Activated naive CD8-positive, alpha-beta T cell (primary cell): Measurements from ENCODE around the gene MTA2.
A peak's percentile ranks its signal among the peaks of the same experiment; 100 is the strongest.
"Not testable (repeated sequence)": the region's sequence is repeated elsewhere in the genome, so short reads cannot be mapped to it uniquely, and the experiment has no call there.

Experiments
- H3K27ac Mint-ChIP-seq: one replicate; pipeline ENCODE4 v1.8.0; 2021; ENCODE audit warnings: mixed read lengths
- H3K27me3 Mint-ChIP-seq: one replicate; pipeline ENCODE4 v1.8.0; 2021; ENCODE audit warnings: mixed read lengths
- H3K36me3 Mint-ChIP-seq: one replicate; pipeline ENCODE4 v1.8.0; 2021; ENCODE audit warnings: mixed read lengths
- H3K4me1 Mint-ChIP-seq: one replicate; pipeline ENCODE4 v1.8.0; 2021; ENCODE audit warnings: low read depth, mixed read lengths
- H3K4me3 Mint-ChIP-seq: one replicate; pipeline ENCODE4 v1.8.0; 2021; ENCODE audit warnings: mild to moderate bottlenecking, mixed read lengths
- H3K9me3 Mint-ChIP-seq: one replicate; pipeline ENCODE4 v1.8.0; 2021; ENCODE audit warnings: low read depth, mixed read lengths

Gene MTA2

GRCh38 chr11:62572431-62572830 lies 29.2 kb downstream of the MTA2 start:
- H3K9me3 Mint-ChIP-seq = no peaks in the 10 kb centered on the region
- H3K4me3 Mint-ChIP-seq = peak overlapping the region; percentile 99
- H3K27me3 Mint-ChIP-seq = no peaks in the 10 kb centered on the region
- H3K27ac Mint-ChIP-seq = peak overlapping the region; percentile 98
- H3K36me3 Mint-ChIP-seq = peaks cover 17% of the 10 kb centered on the region
- peaks cover 51% of the 10 kb centered on the region for H3K4me1 Mint-ChIP-seq

DNA sequence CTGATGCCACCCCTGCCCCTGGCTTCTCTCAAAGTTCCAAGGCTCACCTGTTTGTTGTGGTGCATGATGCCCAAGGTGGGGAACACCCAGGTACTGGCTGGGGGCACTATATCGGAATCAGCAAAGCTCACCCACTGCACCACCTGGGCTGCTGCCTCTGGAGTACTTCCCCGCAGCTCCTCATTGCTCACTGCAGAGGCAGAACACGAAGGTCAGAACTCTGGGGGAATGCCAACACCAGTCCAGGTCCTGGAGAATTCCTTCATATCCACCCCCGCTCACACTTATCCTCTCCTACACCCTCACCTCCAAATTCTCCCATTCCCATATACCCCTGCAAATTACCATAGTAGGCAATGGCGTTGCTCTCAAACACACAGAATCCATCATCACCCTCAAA lies 30.2 kb downstream of the MTA2 start:
- not testable (repeated sequence) for H3K27me3 Mint-ChIP-seq, H3K9me3 Mint-ChIP-seq
- Mint-ChIP-seq H3K4me1 (peaks cover 58% of the 10 kb centered on the region), H3K4me3 (peak overlapping the region; percentile 99), H3K36me3 (peaks cover 17% of the 10 kb centered on the region), H3K27ac (peak overlapping the region; percentile 98)

DNA sequence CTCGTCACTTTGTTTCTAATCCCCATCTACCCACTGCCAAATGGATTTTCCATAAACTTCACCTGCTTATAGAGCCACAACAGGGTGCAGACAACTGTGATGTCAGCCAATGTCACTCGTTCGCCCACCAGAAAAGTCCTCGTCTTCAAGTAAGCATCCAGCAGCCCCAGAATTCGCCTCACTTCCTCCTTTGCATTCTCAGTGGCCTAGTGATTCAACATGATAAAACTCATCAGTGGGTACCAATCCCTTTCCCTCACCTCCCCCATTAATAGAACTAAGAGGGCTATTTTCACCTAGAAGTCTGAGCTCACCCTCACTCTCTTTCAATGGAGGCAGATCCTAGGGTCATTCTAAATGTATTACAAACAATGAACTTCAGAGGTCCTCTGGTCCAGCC lies 30.8 kb downstream of the MTA2 start:
- peaks cover 17% of the 10 kb centered on the region for H3K36me3 Mint-ChIP-seq
- not testable (repeated sequence) for H3K9me3 Mint-ChIP-seq, H3K27me3 Mint-ChIP-seq
- H3K27ac Mint-ChIP-seq = peak overlapping the region; percentile 98
- H3K4me1 Mint-ChIP-seq = peaks cover 62% of the 10 kb centered on the region
- H3K4me3 Mint-ChIP-seq = peak overlapping the region; percentile 99

- Mint-ChIP-seq H3K4me3 (peak overlapping the region; percentile 99), H3K4me1 (peaks cover 54% of the 10 kb centered on the region), H3K36me3 (peaks cover 17% of the 10 kb centered on the region), H3K9me3 (no peaks in the 10 kb centered on the region), H3K27me3 (no peaks in the 10 kb centered on the region), H3K27ac (peak overlapping the region; percentile 46)
Measured at GRCh38 chr11:62569611-62570010, 32.1 kb downstream of the MTA2 start.

DNA sequence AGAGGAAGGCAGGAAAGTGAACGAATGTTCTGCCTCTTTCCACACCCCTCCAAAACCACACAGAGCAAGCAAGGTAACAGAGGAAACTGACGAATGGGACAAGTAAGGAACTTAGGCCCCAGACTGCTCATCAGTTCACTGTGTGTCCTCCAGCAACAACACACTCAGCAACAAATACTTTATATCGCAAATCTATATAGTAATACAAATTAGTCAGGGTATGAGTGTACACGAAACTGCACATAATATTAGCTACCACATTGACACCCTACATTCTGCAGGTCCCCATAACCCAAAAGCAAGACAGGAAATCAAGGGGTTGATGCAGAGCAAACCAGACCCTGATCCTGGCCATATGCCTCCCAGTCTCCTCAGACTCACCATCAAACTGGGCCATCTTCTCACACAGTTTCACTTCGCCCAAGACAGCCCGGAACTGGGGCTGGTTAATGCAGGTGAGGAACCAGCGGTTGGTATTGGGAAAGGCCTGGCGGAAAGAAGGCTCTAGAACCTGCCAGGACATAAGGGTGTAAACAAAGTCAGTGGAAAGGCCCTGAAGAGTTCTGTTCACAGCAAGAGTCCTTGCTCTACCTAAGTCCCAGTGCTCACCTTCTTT lies 34.5 kb downstream of the MTA2 start:
- Mint-ChIP-seq H3K27me3 (no peaks in the 10 kb centered on the region), H3K4me3 (peak overlapping the region; percentile 27), H3K4me1 (peaks cover 44% of the 10 kb centered on the region), H3K27ac (peak overlapping the region; percentile 72), H3K9me3 (no peaks in the 10 kb centered on the region), H3K36me3 (peaks cover 11% of the 10 kb centered on the region)

- Mint-ChIP-seq H3K4me1 (peaks cover 39% of the 10 kb centered on the region), H3K27ac (peak overlapping the region; percentile 70), H3K36me3 (peaks cover 5% of the 10 kb centered on the region), H3K4me3 (peak overlapping the region; percentile 41), H3K9me3 (no peaks in the 10 kb centered on the region), H3K27me3 (no peaks in the 10 kb centered on the region)
Measured at GRCh38 chr11:62566247-62566646, 35.4 kb downstream of the MTA2 start.

GRCh38 chr11:62565100-62565802 lies 36.4 kb downstream of the MTA2 start:
- Mint-ChIP-seq H3K36me3 (no peaks in the 10 kb centered on the region), H3K4me1 (peaks cover 41% of the 10 kb centered on the region), H3K27me3 (no peaks in the 10 kb centered on the region)

DNA sequence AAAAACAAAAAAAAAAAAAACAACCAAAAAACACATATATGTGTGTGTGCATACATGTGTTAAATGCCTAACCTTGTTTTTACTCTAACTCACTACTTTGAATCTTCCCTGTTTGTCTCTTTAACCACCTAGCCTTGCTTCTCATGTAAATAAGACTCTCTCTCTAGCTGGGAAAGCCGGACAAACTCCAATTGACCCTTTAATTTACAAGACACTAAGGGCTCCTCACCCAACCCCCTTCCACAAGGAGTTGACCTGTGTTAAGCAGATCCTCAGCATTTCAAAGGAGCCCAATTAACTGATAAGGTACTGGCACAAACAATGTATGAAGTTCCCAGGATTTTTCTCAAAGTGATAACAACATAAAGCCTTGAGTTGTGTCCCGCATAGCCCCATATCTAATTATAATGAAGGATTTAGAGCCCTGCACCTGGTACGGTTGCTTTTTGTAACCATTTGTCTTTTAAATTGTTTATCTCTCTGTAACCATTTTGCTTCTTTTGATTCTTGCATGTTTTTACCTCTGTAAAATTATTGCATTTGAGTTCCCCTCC lies 39.9 kb downstream of the MTA2 start:
- not testable (repeated sequence) for H3K4me3 Mint-ChIP-seq, H3K36me3 Mint-ChIP-seq, H3K27me3 Mint-ChIP-seq, H3K9me3 Mint-ChIP-seq
- Mint-ChIP-seq H3K27ac (peak overlapping the region; percentile 16), H3K4me1 (peaks cover 54% of the 10 kb centered on the region)

More at GRCh38 chr11:62565100-62565802, 36.4 kb downstream of the MTA2 start:
- Mint-ChIP-seq H3K27ac (peak overlapping the region; percentile 8), H3K4me3 (no peak overlapping the region), H3K9me3 (no peaks in the 10 kb centered on the region)

DNA sequence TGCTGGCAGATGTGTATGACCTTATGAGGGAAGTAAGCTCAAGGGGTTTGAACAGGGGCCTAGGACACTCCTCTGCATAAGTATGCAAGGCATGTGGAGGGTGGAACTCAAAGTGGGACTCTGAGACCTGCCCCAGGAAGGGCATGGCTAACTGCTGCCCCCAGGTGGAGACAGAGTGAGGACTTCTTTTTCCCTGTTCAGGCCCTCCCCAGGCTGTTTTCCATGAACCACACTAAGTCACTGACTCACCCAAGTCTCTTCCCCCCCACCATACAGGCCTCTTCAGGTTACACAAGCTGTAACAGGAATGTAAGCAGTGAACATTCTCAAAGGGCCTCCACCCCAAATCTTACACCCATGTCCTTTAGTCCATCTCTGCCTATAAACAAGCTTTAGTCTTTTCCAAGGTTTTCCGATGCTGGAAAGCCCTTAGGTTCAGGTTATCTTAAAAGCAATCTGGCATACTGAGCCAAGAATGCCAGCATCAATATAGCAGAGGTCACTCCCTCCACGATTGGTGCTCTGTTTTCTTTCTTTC lies 41.0 kb downstream of the MTA2 start:
- Mint-ChIP-seq H3K4me1 (peaks cover 62% of the 10 kb centered on the region), H3K4me3 (peak overlapping the region; percentile 30), H3K27ac (peak overlapping the region; percentile 68), H3K9me3 (no peaks in the 10 kb centered on the region), H3K27me3 (no peaks in the 10 kb centered on the region), H3K36me3 (peaks cover 3% of the 10 kb centered on the region)

- not testable (repeated sequence) for H3K9me3 Mint-ChIP-seq, H3K36me3 Mint-ChIP-seq
- H3K4me3 Mint-ChIP-seq = peak overlapping the region; percentile 9
Measured at GRCh38 chr11:62559626-62560025, 42.0 kb downstream of the MTA2 start.

DNA sequence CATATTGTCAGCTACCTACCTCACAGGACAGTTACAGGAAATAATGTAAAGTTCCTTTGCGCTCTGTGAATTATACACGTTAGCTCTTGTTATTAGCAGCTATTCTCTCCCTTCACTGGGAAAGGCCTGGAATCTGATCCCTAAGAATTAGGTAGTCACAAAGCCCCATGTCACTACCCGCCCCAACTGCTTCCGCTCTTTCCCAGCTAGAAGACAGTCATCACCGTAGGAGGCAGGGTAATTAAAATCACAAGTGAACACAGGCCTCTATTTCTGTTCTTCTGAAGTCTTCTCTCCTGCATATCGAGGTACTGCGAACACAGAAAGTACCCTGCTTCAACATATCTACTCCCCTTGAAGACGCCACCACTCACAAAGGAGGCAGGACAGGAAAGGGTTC lies 42.5 kb downstream of the MTA2 start:
- peaks cover 3% of the 10 kb centered on the region for H3K36me3 Mint-ChIP-seq
- H3K27me3 Mint-ChIP-seq = no peaks in the 10 kb centered on the region

More at GRCh38 chr11:62559626-62560025, 42.0 kb downstream of the MTA2 start:
- H3K4me1 Mint-ChIP-seq = peaks cover 70% of the 10 kb centered on the region
- not testable (repeated sequence) for H3K27me3 Mint-ChIP-seq, H3K27ac Mint-ChIP-seq

DNA sequence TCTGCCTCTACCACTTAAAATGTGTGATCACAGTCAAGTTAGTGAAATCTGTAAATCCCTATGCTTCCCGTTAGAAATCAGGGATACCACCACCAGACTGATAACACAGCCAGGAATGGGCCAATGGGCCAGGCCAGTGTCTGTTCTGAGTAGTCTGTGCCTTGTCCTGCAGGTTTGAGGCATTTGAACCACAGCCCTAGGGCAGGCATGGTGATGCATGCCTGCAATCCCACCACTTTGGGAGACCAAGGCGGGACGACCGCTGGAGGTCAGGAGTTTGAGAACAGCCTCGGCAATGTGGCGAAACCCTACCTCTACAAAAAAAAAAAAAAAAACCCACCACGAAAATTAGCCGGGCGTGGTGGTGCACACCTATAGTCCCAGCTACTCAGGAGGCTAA lies 43.0 kb downstream of the MTA2 start:
- Mint-ChIP-seq H3K9me3 (no peaks in the 10 kb centered on the region), H3K27ac (no peak overlapping the region), H3K27me3 (no peaks in the 10 kb centered on the region), H3K4me1 (peaks cover 77% of the 10 kb centered on the region), H3K4me3 (no peak overlapping the region), H3K36me3 (peaks cover 3% of the 10 kb centered on the region)

More for the DNA sequence above, 42.5 kb downstream of the MTA2 start:
- H3K4me3 Mint-ChIP-seq = peak overlapping the region; percentile 20
- H3K9me3 Mint-ChIP-seq = no peaks in the 10 kb centered on the region
- peaks cover 74% of the 10 kb centered on the region for H3K4me1 Mint-ChIP-seq
- peak overlapping the region; percentile 66 for H3K27ac Mint-ChIP-seq

GRCh38 chr11:62556875-62557631 lies 44.6 kb downstream of the MTA2 start:
- H3K4me1 Mint-ChIP-seq = peaks cover 88% of the 10 kb centered on the region
- H3K9me3 Mint-ChIP-seq = no peaks in the 10 kb centered on the region

GRCh38 chr11:62556108-62556874 lies 45.4 kb downstream of the MTA2 start:
- peaks cover 3% of the 10 kb centered on the region for H3K36me3 Mint-ChIP-seq
- H3K4me3 Mint-ChIP-seq = peak overlapping the region; percentile 76
- H3K27ac Mint-ChIP-seq = peak overlapping the region; percentile 92

More at GRCh38 chr11:62556875-62557631, 44.6 kb downstream of the MTA2 start:
- Mint-ChIP-seq H3K27me3 (no peaks in the 10 kb centered on the region), H3K36me3 (peaks cover 3% of the 10 kb centered on the region), H3K27ac (peak overlapping the region; percentile 92), H3K4me3 (peak overlapping the region; percentile 76)

More at GRCh38 chr11:62556108-62556874, 45.4 kb downstream of the MTA2 start:
- Mint-ChIP-seq H3K9me3 (no peaks in the 10 kb centered on the region), H3K4me1 (peaks cover 92% of the 10 kb centered on the region), H3K27me3 (no peaks in the 10 kb centered on the region)
